NCI-H146 (cell line): ENCODE measurements around the gene ITGB2.

Experiments used
- DNase-seq: peaks from one replicate; lab custom pipeline; 2025; lab: John Stamatoyannopoulos, UW

ITGB2 gene

GRCh38 chr21:44920694-44921604, at the start of gene ITGB2:
Gene ITGB2, minus strand, starts transcription at chr21:44920899. Its CDS starts 10,117 bp downstream, at chr21:44910782.
- no peak for DNase-seq

- no peak for DNase-seq
These were observed 49.4 kb upstream of the ITGB2 start for GRCh38 chr21:44969931-44970755.

GRCh38 chr21:44969066-44969670, 48.5 kb upstream of the ITGB2 start:
- no peak for DNase-seq

GRCh38 chr21:44967082-44968047, 46.7 kb upstream of the ITGB2 start:
- no peak for DNase-seq

- no peak for DNase-seq
These were observed 45.7 kb upstream of the ITGB2 start for GRCh38 chr21:44966135-44967081.

GRCh38 chr21:44965251-44966022, 44.7 kb upstream of the ITGB2 start:
- no peak for DNase-seq

GRCh38 chr21:44964381-44964780, 43.7 kb upstream of the ITGB2 start:
- DNase-seq = no peak

- no peak for DNase-seq
These were observed 41.8 kb upstream of the ITGB2 start for GRCh38 chr21:44962403-44962966.

- no peak for DNase-seq
These were observed 39.7 kb upstream of the ITGB2 start for GRCh38 chr21:44960141-44961092.

- no peak for DNase-seq
These were observed 38.8 kb upstream of the ITGB2 start for GRCh38 chr21:44959376-44960091.

- no peak for DNase-seq
These were observed 37.9 kb upstream of the ITGB2 start for GRCh38 chr21:44958471-44959191.

- DNase-seq = no peak
These were observed 37.3 kb upstream of the ITGB2 start for GRCh38 chr21:44957901-44958451.

- DNase-seq = no peak
These were observed 36.5 kb upstream of the ITGB2 start for GRCh38 chr21:44957047-44957831.

GRCh38 chr21:44956356-44957046, 35.8 kb upstream of the ITGB2 start:
- DNase-seq = no peak

GRCh38 chr21:44955798-44956175, 35.1 kb upstream of the ITGB2 start:
- no peak for DNase-seq
